ENCODE data around the gene SLC22A6.

Gene SLC22A6, protein sequence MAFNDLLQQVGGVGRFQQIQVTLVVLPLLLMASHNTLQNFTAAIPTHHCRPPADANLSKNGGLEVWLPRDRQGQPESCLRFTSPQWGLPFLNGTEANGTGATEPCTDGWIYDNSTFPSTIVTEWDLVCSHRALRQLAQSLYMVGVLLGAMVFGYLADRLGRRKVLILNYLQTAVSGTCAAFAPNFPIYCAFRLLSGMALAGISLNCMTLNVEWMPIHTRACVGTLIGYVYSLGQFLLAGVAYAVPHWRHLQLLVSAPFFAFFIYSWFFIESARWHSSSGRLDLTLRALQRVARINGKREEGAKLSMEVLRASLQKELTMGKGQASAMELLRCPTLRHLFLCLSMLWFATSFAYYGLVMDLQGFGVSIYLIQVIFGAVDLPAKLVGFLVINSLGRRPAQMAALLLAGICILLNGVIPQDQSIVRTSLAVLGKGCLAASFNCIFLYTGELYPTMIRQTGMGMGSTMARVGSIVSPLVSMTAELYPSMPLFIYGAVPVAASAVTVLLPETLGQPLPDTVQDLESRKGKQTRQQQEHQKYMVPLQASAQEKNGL

DNA sequence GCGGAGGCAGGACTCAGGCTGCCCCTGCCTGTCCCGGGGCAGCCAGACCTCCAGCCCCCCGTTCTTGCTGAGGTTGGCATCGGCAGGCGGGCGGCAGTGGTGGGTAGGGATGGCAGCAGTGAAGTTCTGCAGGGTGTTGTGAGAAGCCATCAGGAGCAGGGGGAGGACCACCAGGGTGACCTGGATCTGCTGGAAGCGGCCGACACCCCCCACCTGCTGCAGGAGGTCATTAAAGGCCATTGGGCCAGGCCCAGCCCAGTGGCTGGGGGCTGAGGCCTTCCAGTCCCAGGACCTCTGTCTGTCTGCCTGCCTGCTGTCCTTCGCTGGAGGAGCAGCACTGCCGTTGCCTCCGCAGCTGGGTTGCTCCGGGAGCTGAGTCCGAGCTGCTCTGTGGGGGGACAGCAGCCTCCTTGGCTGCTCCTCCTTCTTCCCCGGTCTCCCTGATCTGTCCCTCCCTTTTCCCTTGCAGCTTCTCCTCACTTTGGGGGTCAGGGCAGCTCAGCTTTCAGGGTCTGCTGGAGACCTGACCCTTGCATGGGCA, at the start of gene SLC22A6:
TSS of gene SLC22A6 (minus strand) at position 517 of the 541 bp plus-strand sequence. CDS start at position 240, 277 bp downstream.
- no peak for DNase-seq

GRCh38 chr11:63032457-63032856, 47.7 kb upstream of the SLC22A6 start:
- no peak for DNase-seq

DNA sequence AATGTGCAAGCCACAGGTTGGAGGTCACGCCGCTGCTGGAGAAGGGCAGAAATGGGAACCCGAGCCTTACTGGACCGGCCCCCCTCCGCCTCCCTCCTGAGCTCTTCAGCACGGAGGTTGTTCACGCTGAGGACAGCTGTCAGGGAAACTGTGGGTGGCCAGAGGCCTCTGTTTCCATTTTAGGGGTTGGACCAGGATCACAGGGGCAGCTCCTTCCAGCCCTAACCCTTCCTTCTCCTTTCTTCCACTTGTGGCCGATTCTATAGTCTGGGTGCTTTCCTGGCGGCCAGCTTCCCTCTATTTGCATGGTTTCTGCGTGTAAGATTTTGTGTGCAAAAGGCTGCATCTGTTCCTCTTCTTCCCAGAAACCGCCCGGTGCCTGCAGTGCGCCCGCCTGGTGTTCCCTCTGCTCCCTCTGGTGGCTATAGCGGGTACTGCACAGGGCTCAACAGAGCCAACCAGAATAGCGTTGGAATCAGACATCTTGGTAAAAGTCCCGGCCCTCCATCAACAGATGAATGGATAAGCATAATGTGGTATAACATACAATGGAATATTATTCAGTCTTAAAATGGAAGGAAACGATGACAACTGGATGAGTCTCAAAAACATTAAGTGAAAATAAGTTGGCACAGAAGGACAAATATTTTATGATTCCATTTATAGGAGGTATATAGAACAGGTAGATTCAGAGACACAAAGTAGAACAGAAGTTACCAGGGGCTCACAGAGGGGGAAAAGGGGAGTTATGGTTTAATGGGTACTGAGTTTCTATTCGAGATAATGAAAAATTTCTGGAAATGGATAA, 39.3 kb upstream of the SLC22A6 start:
- peak; percentile 62 to 84 (median 77) for DNase-seq

DNA sequence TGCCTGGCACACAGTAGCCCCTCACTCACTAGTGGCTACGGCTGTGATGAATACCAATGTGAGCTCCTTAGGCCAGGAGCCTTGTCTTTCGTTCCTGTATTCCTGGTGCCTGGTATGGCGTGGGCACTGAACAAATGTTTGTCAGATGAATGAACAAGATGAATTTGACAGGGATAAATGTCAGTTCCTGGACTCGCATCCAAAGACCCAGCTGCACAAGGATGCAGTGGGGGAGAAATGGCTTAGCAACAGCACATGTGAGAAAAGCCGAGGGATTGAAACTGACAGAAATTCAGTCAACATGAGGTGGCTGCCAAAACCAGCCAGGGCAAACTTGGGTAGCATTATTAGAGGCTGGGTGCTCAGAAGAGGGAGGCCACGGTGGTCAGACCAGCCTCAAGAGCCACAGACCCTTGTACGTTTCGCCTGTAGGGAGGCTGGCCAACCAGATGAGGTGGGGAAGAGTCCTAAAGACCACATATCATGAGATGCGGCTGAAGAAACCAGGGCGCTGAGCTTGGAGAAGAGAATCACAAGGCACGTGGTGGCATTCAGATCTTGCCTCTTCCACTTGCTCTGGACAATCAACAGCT, 38.6 kb upstream of the SLC22A6 start:
- no peak for DNase-seq

DNA sequence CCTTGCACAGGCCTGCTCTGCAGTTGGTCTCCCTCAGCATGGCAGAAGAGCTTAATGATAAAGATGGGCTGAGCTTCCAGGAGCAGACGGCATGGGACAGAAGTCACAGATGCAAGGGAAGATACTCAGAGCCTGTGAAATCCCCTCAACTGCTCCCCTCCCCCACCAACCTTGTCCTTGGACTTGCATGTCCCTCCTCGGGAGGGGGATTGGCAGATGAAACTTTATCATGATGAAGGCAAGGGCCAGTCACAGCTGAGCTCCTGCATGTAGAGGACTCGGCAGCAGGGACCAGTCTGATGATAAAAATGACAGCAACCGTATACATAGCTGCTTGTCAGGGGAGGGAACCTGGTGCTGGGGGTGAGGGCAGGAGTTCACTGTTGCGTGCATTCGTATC, 37.7 kb upstream of the SLC22A6 start:
- DNase-seq, result no peak

DNA sequence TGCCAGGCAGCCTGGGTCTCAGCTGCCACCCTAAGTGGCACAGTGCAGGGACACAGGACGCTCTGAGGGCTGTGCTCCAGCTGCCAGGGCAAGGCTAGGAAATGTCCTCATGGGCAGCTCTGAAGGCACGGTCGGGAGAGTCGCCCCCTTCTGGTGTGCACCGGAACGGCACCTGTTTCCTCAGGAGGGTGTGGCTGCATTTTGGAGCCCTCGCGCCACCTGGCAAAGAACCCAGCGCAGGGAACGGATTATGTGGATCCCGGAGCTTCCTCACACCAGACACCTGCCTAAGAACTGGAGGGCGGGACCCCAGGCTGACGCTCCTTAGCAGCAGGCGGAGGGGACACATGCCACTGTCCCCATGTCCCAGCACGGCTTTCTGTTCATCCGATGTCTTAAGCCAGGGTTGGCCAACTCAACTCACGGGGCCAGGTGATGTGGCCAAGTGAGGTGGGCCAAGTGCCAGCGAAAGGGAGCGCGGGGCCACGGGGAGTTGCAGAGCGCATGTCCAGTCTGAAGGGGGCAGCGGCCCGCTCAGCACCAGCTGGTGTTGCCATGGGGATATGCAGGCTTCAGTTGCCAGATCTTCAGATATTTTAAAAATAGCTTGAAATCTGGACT, 36.0 kb upstream of the SLC22A6 start:
- DNase-seq, result no peak

- DNase-seq, result no peak
Measured at GRCh38 chr11:63019506-63019905, 34.7 kb upstream of the SLC22A6 start.

DNA sequence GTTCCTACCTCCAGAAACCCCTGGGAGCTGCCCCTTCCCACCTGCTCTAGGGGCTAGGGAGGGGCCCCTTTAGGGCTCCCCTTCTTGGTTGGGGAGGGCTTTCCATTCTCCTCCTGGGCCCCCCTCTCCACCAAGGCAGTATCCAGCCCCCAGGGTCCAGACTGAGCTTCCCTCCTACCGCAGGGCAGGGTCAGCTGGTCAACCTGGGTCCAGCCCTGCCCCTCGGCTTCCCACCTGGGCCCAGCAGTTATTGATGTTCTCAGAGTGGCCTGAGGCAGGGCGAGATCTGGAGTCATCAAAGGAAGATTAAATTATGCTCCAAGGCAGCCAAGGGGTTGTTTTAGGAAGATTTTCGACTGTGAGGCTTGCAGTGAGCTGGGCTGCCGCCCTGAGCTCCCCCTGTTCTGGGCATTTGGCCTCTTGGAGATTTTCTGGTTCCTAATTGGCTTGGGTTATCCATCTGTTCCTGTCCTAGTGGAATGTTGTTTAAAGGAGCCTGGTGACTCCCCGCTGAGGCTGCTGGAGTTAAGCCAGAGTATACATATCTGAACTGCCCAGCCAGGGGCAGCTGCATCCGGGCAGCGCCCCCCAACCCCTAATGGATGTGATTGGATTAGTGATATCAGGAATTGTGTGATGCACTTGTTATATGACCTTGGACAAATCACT, 32.7 kb upstream of the SLC22A6 start:
- DNase-seq, result peak in 1 of 3 experiments; percentile 62

- DNase-seq, result no peak
Measured at GRCh38 chr11:63015521-63016215, 30.9 kb upstream of the SLC22A6 start, which contains the start of gene SLC22A8. Gene SLC22A8, minus strand, starts transcription at chr11:63015841. Its CDS starts 883 bp downstream, at chr11:63014958.

DNA sequence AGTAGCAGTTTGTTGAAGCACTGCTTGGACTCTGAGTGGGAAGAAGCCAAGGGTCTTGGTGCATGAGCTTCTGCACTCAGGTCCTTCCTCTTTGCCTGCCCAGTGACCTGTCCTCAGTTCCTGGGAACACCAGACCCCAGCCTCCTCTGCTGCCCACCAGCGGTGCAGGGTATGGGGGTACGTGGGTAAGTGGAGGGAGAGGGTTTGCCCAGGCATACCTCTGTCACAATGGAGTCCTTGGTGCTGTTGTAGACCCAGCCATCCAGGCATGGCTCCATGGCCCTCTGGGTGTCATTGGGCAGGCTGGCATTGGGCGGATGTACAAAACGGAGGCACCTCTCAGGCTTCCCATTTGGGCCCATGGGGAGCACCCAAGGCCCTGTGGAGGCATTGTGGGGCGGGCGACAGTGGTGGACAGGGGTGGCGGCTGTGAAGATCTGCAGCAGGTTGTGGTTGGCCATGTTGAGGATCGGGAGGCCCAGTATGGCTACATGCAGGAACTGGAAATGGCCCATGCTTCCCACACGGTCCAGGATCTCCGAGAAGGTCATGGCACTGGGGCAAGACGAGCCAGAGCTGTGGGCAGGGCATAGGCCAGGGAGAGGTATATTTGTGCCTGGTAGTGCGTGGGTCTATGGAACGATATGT, 29.8 kb upstream of the SLC22A6 start:
- no peak for DNase-seq

- DNase-seq, result no peak
Measured at GRCh38 chr11:63012839-63013238, 28.1 kb upstream of the SLC22A6 start.

DNA sequence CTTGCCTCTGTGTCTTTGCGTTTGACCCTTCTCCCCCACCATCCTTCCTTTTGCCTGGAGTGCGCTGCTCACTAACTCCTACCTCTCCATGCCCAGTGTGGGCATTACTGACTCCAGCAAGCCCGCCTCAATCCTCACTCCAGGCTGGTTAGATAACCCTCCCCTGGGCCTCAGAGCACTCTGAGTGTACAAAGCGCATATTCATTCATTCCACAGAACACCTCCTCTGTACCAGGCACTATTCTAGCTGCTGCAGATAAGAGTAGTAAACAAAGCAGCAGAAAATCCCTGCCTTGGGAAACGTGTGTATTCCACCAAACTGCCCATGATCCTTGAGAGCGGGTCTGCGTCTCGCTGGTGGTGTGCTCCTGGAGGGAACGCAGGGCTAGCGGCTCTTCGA, 27.7 kb upstream of the SLC22A6 start:
- no peak for DNase-seq

GRCh38 chr11:63010934-63011439, 26.2 kb upstream of the SLC22A6 start:
- no peak for DNase-seq

GRCh38 chr11:63007920-63008319, 23.2 kb upstream of the SLC22A6 start:
- no peak for DNase-seq

DNA sequence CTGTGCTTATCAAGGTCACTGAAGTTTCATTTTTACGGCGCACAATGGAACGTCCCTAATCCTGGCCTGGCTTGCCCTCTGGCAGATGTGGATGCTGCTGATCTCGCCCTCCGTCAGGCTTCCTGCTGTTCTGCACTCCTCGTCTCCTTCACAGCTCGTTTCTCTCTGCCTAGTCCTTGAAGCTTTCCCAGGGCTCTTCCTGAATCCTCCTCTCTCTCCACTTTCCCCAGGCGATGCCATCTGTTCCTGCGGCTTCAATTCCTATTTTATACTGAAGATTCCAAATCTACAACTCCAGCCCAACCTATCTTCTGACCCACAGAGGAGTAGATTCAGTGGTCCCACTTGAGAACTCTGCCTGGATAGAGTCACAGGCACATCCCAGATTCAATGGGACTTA, 16.7 kb upstream of the SLC22A6 start:
- no peak for DNase-seq

DNA sequence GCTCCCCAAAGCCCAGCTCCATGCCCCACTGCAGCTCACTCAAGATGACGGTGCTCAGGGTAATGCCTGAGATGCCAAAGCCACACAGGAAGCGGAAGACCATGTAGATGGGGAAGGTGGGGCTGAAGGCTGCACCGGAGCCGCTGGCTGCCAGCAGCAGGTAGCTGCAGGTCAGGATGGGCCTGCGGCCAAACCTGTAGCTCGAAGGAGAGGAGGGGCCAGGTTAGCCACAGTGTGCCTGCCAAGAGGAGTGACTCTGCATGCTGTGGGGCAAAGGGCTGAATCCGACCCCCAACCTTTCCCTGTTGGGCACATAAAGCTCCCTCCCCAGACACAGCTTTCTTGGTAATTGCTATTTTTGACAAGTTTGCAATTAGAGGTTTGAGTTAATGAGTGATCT, 14.9 kb upstream of the SLC22A6 start:
- no peak for DNase-seq

DNA sequence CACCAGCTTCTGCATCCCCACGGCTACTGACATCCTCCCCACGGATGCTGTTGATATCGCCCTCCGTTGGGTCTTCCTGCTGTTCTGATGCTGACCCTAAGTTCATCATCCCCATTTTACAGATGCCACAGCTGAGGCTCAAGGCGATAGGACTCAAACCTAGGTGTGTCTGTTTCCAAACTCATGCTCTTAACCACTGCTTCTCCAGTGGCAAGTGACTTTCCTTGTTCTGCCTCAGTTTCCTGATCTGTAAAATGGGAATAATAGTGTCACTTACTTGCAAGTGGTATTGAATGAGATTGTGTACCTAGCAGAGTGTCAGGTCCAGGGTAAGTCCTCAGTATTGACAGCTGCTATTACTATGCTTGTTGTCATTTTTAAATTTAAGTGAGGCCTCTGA, 14.4 kb upstream of the SLC22A6 start:
- DNase-seq, result no peak

GRCh38 chr11:62996271-62996670, 11.5 kb upstream of the SLC22A6 start:
- no peak for DNase-seq

DNA sequence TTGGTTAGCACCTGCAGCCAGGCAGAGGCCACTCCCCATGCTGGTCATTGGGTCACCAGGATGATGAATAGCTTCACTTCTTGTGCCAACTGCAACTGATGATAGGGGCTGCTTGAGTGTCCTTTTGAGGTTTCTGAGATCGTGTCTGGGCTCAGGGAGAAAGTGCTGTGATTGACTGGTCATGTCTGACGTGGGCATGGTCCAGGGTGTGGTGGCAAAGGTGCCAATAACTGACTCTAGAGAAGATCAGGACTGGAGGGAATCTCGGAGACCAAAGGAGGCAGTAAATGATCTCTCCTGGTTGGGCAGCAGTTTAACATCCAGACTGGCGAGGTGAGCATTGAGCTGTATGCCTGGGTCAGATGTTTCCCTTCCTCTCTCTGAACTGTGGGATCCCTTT, 10.0 kb upstream of the SLC22A6 start:
- DNase-seq, result no peak

DNA sequence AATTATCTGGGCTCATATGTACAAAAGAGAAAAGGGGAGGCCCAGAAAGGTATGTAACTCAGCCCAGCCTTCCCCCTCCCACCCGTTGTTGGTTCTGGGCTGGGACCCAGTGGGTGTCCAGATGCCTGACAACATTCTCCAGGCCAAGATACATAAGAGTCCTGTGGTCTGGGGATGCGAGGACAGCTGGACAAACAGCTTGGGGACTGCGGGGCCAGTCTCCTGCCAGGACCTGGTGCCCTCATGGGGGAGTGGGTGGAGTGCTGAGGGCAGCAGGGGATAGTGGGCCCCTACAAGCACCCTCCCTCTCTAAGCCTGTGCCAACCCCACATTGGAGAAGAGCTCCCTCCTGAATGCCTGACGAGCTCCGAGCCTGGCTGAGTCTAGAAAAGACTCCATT, 3.5 kb upstream of the SLC22A6 start:
- no peak for DNase-seq

Data from NCI-H1417 (cell line).